HCT116 (cell line): Measurements from ENCODE around the gene THRB. TPM values are rescaled to one million over a fixed set of nuclear protein-coding genes. Genes with fewer than 3 reads are reported as not detected.

ENCODE experiments used
- ATAC-seq: fragments of 200-7000 bp; cut with Tn5 transposase; 2 replicates; pipeline ENCODE4 v1.9.1; 2020; ENCODE audit warnings: mild to moderate bottlenecking, moderate library complexity
- BruUV-seq: library from RNA; stranded (reverse); fragments of 400-500 nt; replicated peaks from 2 replicates; lab custom pipeline; 2021; lab: Mats Ljungman, UMichigan
- CTCF ChIA-PET: fragments of 300-600 bp; sonication (Branson Sonifier 250); formaldehyde crosslinking; loops from one replicate; lab custom pipeline; 2021; ENCODE audit warnings: antibody characterized with exemption; lab: Charles Lee
- POLR2A ChIA-PET: fragments of 300-600, 350-600 bp; sonication (Branson Sonifier 250); formaldehyde crosslinking; loops from one replicate; lab custom pipeline; 2021; ENCODE audit warnings: antibody characterized with exemption; lab: Charles Lee
- RAD21 ChIA-PET, 2 experiments: fragments of 300-600 bp; sonication (Branson Sonifier 250); formaldehyde crosslinking; loops; one replicate each; lab custom pipeline; 2023; ENCODE audit warnings: low total read pairs in 2 of 2; ENCODE audit not compliant: uncharacterized antibody in 2 of 2, unreplicated experiment in 2 of 2, low non-redundant PET in 1 of 2; lab: Charles Lee
- DNase-seq: peaks from one replicate; pipeline ENCODE4 v3.0.0-alpha.2; 2010; ENCODE audit warnings: low read depth, low spot score
- H2AFZ ChIP-seq: fragments of 200-600 bp; shearing (Covaris generic), sonication (generic); 2 replicates; pipeline ENCODE4 v1.6.1; 2017; ENCODE audit warnings: low read depth, mixed run types, mixed read lengths, antibody characterized with exemption, low read length; ENCODE audit not compliant: poor library complexity, severe bottlenecking
- H3K27ac ChIP-seq: 2 replicates; pipeline ENCODE4 v1.5.1; 2012; ENCODE audit warnings: low read depth, low read length
- H3K27me3 ChIP-seq: fragments of 200-600 bp; sonication (generic); 2 replicates; pipeline ENCODE4 v1.6.1; 2016; ENCODE audit warnings: mixed run types, low read length, mixed read lengths; ENCODE audit not compliant: insufficient read depth
- H3K36me3 ChIP-seq, 2 experiments: fragments of 200-500 bp in 1 of 2; fragments of 200-600 bp in 1 of 2; sonication (Bioruptor generic) in 1 of 2; sonication (generic) in 1 of 2; 2 replicates each; pipeline versions ENCODE4 v1.5.1 to v1.6.1; 2014 to 2016; ENCODE audit warnings: low read length in 2 of 2, inconsistent platforms in 1 of 2, mixed read lengths in 1 of 2, mixed run types in 1 of 2; ENCODE audit not compliant: insufficient read depth in 2 of 2, control insufficient read depth in 1 of 2
- H3K4me1 ChIP-seq, 2 experiments: fragments of 200-600 bp in 1 of 2; sonication (generic) in 1 of 2; 2 replicates each; pipeline versions ENCODE4 v1.5.1 to v1.6.1; 2012 to 2017; ENCODE audit warnings: low read length in 2 of 2, inconsistent platforms in 1 of 2, mild to moderate bottlenecking in 1 of 2, mixed read lengths in 1 of 2, mixed run types in 1 of 2, moderate library complexity in 1 of 2; ENCODE audit not compliant: insufficient read depth in 2 of 2, control insufficient read depth in 1 of 2
- H3K4me2 ChIP-seq: fragments of 200-600 bp; sonication (generic); 2 replicates; pipeline ENCODE4 v1.6.1; 2017; ENCODE audit warnings: mixed run types, low read length, mixed read lengths
- H3K4me3 ChIP-seq, 2 experiments: fragments of 200-600 bp in 1 of 2; sonication (generic) in 1 of 2; replicated peaks in 1 of 2; 2 replicates each; pipeline ENCODE4 v1.5.1; 2011 to 2016; ENCODE audit warnings: low read length in 2 of 2, control low read depth in 1 of 2, low read depth in 1 of 2, mild to moderate bottlenecking in 1 of 2, mixed read lengths in 1 of 2, mixed run types in 1 of 2
- H3K79me2 ChIP-seq: fragments of 200-600 bp; sonication (generic); 2 replicates; pipeline ENCODE4 v1.6.1; 2017; ENCODE audit warnings: mild to moderate bottlenecking, mixed run types, low read length, moderate library complexity, mixed read lengths; ENCODE audit not compliant: insufficient read depth
- H3K9ac ChIP-seq: fragments of 200-600 bp; sonication (generic); 2 replicates; pipeline ENCODE4 v1.6.1; 2016; ENCODE audit warnings: low read length, mixed read lengths
- H3K9me2 ChIP-seq: fragments of 200-600 bp; sonication (generic), shearing (Covaris generic); 2 replicates; pipeline ENCODE4 v1.6.1; 2017; ENCODE audit warnings: mixed run types, mild to moderate bottlenecking, moderate library complexity; ENCODE audit not compliant: insufficient read depth
- H3K9me3 ChIP-seq, 2 experiments: fragments of 200-500 bp in 1 of 2; fragments of 200-600 bp in 1 of 2; sonication (Bioruptor generic) in 1 of 2; sonication (generic) in 1 of 2; 2 replicates each; pipeline ENCODE4 v1.6.1; 2014 to 2017; ENCODE audit warnings: low read length in 2 of 2, mixed read lengths in 2 of 2, inconsistent platforms in 1 of 2, low read depth in 1 of 2, mild to moderate bottlenecking in 1 of 2, mixed run types in 1 of 2, moderate library complexity in 1 of 2; ENCODE audit not compliant: control insufficient read depth in 1 of 2, insufficient read depth in 1 of 2
- H4K20me1 ChIP-seq: fragments of 200-600 bp; sonication (generic), shearing (Covaris generic); 2 replicates; pipeline ENCODE4 v1.6.1; 2017; ENCODE audit warnings: mixed run types, mild to moderate bottlenecking, moderate library complexity; ENCODE audit not compliant: insufficient read depth
- ATF3 ChIP-seq: IDR thresholded peaks from 2 replicates; pipeline ENCODE4 v1.6.1; 2012
- CEBPB ChIP-seq: IDR thresholded peaks from 2 replicates; pipeline ENCODE4 v1.6.1; 2012; ENCODE audit warnings: low read depth
- CTCF ChIP-seq, 3 experiments: fragments of 200-600 bp in 1 of 3; sonication (generic) in 1 of 3; IDR thresholded peaks in 2 of 3; conservative IDR thresholded peaks in 1 of 3; 2 replicates each; pipeline ENCODE4 v1.5.1; 2012 to 2017; ENCODE audit warnings: low read depth in 2 of 3, low read length in 2 of 3, antibody characterized with exemption in 1 of 3, borderline replicate concordance in 1 of 3, control low read depth in 1 of 3, mild to moderate bottlenecking in 1 of 3, mixed read lengths in 1 of 3, mixed run types in 1 of 3, moderate library complexity in 1 of 3; ENCODE audit not compliant: insufficient read depth in 1 of 3
- EGR1 ChIP-seq: IDR thresholded peaks from 2 replicates; pipeline ENCODE4 v1.6.1; 2012; ENCODE audit warnings: low read depth
- ELF1 ChIP-seq: IDR thresholded peaks from 2 replicates; pipeline ENCODE4 v1.6.1; 2012; ENCODE audit warnings: low read depth, borderline replicate concordance
- EZH2 ChIP-seq: fragments of 200-600 bp; sonication (generic); IDR thresholded peaks from 2 replicates; pipeline ENCODE4 v1.6.1; 2017; ENCODE audit warnings: antibody characterized with exemption, mixed run types
- JUND ChIP-seq: IDR thresholded peaks from 2 replicates; pipeline ENCODE4 v1.6.1; 2012
- MAX ChIP-seq: IDR thresholded peaks from 2 replicates; pipeline ENCODE4 v1.6.1; 2012
- POLR2AphosphoS5 ChIP-seq: IDR thresholded peaks from 2 replicates; pipeline ENCODE4 v1.6.1; 2011; ENCODE audit warnings: mild to moderate bottlenecking, low read depth, low read length, moderate library complexity
- RAD21 ChIP-seq: IDR thresholded peaks from 2 replicates; pipeline ENCODE4 v1.6.1; 2012; ENCODE audit warnings: low read depth, mild to moderate bottlenecking
- SIN3A ChIP-seq: IDR thresholded peaks from 2 replicates; pipeline ENCODE4 v1.6.1; 2012; ENCODE audit warnings: low read depth
- SP1 ChIP-seq: IDR thresholded peaks from 2 replicates; pipeline ENCODE4 v1.6.1; 2012; ENCODE audit warnings: low read depth
- ZBTB33 ChIP-seq: IDR thresholded peaks from 2 replicates; pipeline ENCODE4 v1.6.1; 2011; ENCODE audit warnings: mild to moderate bottlenecking, low read length, moderate library complexity; ENCODE audit not compliant: insufficient replicate concordance; ENCODE audit errors: extremely low read depth
- intact Hi-C: fragments of 100-400 bp; cut with micrococcal nuclease; formaldehyde crosslinking; loops from 2 replicates; pipeline ENCODE4 v1.10.0; 2022
- total RNA-seq: library from RNA; stranded (reverse); gene quantifications from one replicate; pipeline ENCODE4 v1.2.1, GENCODE V29; 2021; ENCODE audit not compliant: unreplicated experiment

Gene THRB
- total RNA-seq, 1 experiment from 2014 or later = 2.5 TPM

- no peak overlapping the region for H3K4me3 ChIP-seq
- no peaks in the 10 kb centered on the region for H4K20me1 ChIP-seq
- no peaks in the 10 kb centered on the region for H3K4me1 ChIP-seq
- RAD21 ChIA-PET = no interaction called here
- DNase-seq = no peak
- no peaks in the 10 kb centered on the region for H3K9me3 ChIP-seq
- no peak overlapping the region for H3K4me2 ChIP-seq
- intact Hi-C loops = no loop called here
- TF ChIP-seq MAX = no peak
- no peak for TF ChIP-seq ZBTB33
- TF ChIP-seq RAD21 = no peak
- TF ChIP-seq JUND = no peak
- no peak for TF ChIP-seq EZH2
- no peak for TF ChIP-seq ATF3
- TF ChIP-seq, all 23 proteins: peak for 0
- H3K36me3 ChIP-seq = no peaks in the 10 kb centered on the region
- H3K9ac ChIP-seq = no peak overlapping the region
- ChIA-PET POLR2A (no interaction called here), CTCF (no interaction called here)
- no peaks in the 10 kb centered on the region for H3K79me2 ChIP-seq
- H3K9me2 ChIP-seq = no peaks in the 10 kb centered on the region
- H3K27me3 ChIP-seq = no peaks in the 10 kb centered on the region
- BruUV-seq = no TSS peak
- no peak overlapping the region for H2AFZ ChIP-seq
- no peak overlapping the region for H3K27ac ChIP-seq
- ATAC-seq = no peak
Measured at GRCh38 chr3:24440760-24441464, 53.7 kb downstream of the THRB start.

- intact Hi-C loops = no loop called here
- Histone ChIP-seq H4K20me1 (no peaks in the 10 kb centered on the region), H3K36me3 (no peaks in the 10 kb centered on the region), H2AFZ (no peak overlapping the region), H3K79me2 (no peaks in the 10 kb centered on the region), H3K27ac (no peak overlapping the region), H3K4me2 (no peak overlapping the region), H3K27me3 (no peaks in the 10 kb centered on the region), H3K4me1 (no peaks in the 10 kb centered on the region), H3K9me3 (no peaks in the 10 kb centered on the region), H3K9me2 (no peaks in the 10 kb centered on the region), H3K9ac (no peak overlapping the region), H3K4me3 (no peak overlapping the region)
- ChIA-PET CTCF (no interaction called here), POLR2A (no interaction called here), RAD21 (no interaction called here)
- ATAC-seq = no peak
- BruUV-seq = no TSS peak
- no peak for DNase-seq
- no peak for TF ChIP-seq CEBPB
- TF ChIP-seq SIN3A = no peak
- TF ChIP-seq SP1 = no peak
- no peak for TF ChIP-seq ZBTB33
- no peak for TF ChIP-seq CTCF (IDR thresholded peaks at IDR 0.05 in 2 of 3, conservative IDR thresholded peaks at IDR 0.05 in 1 of 3; ENCODE audit: borderline replicate concordance in 1 of 3, insufficient read depth in 1 of 3, low read depth in 2 of 3, low read length in 2 of 3)
- no peak for TF ChIP-seq ELF1
- TF ChIP-seq POLR2AphosphoS5 = no peak
- no peak for TF ChIP-seq EGR1
- no peak for TF ChIP-seq EZH2
Measured at GRCh38 chr3:24439021-24439420, 55.6 kb downstream of the THRB start.
